ENCODE measurements around the gene STX1A.
"Not testable (repeated sequence)": the region's sequence is repeated elsewhere in the genome, so short reads cannot be mapped to it uniquely, and the experiment has no call there.

STX1A gene

DNA sequence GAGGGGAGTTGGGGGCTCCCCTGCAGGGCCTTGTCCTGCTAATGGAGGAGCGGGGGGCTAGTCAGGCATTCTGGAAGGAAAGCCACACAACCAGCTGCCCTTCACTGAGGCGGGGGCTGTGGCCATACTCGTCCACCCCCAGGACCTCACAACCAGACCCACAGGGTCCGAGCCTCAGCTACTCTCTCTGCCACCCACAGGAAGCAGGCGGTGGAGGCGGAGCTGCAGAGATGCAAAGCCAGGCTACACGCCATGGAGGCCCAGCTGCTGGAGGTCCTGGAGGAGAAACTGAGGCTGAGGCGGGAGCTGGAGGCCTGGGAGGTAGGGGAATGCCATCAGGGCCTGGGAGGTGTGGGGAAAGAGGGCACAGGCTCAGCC, 16.0 kb upstream of the STX1A start:
- no peak for DNase-seq (ENCODE audit: low spot score)

DNA sequence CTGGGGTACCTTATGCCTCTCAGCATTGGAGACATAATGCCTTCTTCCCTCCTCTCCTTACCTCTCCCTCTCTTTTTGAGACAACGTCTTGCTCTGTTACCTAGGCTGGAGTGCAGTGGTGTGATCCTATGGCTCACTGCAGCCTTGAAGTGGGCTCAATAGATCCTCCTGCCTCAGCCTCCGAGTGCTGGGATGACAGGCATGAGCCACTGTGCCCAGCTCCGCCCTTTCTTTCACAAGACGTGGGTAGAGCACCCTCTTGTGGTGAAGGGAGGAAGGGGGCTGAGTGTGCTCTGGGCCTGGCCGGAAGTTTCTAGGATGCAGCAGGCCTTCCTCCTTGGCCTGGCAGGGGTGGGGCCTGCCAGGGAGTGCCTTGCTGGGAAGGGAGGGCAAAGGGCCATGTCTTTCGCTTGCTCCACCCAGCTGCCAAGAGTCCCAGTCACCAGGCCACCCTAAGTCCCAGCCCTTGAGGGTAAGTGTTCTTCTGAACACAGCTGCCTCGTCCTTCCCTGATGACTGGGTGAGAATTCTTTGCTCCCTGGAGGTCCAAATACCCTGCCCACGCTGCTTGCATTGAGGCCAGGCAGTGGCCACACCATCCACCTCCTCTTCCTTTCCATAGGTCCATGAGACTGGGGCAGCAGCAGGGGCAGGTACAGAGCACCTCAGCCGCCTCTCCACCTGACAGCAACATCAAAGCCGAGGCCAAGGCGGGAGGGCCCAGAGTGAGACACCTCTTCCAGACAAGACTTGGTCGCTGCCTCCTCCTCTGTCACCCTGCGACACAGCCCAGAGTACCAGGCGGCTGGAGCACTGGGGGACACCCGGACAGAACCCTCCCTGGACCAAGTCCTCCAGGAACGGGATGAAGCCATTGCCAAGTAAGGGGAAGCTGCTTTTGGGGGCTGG, 15.4 kb upstream of the STX1A start:
- DNase-seq (ENCODE audit: low spot score), result peak; percentile 78

DNA sequence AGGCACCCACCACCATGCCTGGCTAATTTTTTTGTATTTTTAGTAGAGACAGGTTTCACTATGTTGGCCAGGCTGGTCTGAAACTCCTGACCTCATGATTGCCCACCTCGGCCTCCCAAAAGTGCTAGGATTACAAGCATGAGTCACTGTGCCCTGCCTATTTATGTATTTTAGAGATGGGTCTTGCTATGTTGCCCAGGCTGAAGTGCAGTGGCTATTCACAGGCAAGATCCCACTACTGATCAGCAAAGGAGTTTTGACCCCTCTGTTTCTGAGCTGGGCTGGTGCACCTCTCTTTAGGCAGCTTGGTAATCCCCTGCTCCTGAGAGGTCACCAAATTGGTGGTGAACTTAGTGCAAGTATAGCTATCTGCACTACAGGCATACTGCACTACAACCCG, 12.9 kb upstream of the STX1A start:
- no peak for DNase-seq (ENCODE audit: low spot score)

DNA sequence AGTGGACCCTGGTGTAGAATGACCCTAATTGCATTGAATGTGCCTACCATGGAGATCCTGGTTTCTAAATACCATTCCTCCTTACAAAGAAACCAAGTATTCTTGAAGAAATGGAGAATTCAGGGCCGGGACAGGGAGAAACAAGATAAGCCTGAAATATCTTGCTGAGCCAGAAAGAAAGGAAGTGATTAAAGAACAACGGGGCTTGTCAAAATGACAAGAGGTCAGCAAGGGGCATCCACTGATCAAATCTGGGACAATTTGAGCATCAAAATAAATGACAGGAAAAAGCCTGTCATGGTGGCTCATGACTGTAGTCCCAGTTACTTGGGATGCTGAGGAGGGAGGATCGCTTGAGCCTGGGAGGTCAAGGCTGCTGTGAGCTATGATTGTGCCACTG, 11.0 kb upstream of the STX1A start:
- no peak for DNase-seq (ENCODE audit: low spot score)

DNA sequence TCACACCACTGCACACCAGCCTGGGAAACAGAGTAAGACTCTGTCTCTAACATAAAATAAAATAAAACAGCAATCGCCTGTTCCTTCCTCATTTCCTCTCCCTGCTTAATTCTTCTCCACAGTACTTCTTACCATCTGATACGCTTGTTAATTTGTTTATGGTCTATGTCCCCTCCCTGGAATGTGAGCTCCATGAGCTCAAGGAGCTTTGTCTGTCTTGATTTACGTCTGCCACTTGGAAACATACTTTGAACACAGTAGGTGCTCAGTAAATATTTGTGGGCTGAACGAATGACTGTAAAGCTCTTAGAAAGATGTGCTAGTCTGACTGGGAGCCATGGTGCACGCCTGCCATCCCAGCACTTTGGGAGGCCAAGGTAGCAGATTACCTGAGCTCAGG, 9.1 kb upstream of the STX1A start:
- no peak for DNase-seq (ENCODE audit: low spot score)

DNA sequence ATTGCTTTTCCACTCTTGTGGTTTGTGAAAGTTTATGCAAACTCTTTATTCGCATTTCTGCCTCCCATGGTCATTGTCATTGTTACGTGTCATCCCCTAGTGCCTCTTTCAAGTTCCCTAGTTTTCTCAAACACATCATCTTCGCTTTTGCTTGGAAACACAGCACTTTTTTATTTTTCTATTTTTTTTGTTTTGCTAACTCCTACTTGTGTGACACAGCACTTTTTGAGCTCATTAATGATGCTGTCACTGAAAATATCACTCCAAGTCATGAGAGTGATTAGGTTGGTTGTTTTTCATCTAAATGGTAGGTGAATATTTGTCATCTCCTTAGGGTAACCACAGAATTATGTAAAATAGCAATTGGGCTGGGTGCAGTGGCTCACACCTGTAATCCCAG, 8.5 kb upstream of the STX1A start:
- DNase-seq (ENCODE audit: low spot score), result no peak

DNA sequence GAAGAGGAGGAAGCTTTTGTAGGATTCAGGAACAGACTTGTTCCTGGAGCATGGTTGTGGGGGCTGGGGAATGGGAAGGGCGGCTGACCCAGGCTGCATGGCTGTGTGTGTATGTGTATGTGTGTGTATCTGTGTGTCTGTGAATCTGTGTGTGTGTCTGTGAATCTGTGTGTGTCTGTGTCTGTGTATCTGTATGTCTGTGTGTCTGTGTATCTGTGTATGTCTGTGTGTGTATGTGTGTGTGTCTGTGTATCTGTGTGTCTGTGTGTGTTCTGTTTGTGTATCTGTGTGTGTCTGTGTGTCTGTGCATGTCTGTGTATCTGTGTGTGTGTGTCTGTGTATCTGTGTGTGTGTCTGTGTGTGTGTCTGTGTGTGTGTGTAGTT, 6.6 kb upstream of the STX1A start:
- no peak for DNase-seq (ENCODE audit: low spot score)

DNA sequence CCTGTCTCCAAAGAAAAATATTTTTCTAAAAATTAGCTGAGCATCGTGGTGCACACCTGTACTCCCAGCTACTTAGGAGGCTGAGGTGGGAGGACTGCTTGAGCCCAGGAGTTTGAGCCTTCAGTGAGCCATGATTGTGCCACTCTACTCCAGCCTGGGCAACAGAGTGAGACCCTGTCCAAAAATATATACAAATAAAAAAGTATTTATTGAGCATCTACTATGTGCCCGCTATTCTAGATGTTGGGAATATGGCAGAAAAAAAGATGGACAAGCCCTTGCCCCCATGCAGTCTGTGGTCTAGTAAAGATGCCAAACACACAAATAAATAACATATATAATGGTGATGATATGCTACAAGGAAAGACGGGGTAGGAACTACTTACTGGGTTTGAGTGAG, 4.3 kb upstream of the STX1A start:
- no peak for DNase-seq (ENCODE audit: low spot score)

DNA sequence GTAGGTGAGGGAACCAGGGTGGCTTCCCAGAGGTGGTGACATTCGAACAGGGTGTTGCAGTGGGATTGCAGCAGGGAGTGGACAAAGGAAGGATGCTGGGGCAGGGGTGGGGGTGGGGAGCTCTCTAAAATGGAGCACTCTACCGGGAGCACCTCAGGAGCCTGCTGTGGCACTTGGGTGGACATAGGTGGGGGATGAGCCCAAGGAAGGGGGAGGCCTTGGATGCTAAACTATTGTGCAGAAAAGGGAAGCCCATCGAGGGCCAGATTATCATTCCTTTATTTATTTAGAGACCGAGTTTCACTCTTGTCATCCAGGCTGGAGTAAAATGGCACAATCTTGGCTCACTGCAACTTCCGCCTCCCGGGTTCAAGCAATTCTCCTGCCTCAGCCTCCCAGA, 3.3 kb upstream of the STX1A start:
- DNase-seq (ENCODE audit: low spot score), result no peak

DNA sequence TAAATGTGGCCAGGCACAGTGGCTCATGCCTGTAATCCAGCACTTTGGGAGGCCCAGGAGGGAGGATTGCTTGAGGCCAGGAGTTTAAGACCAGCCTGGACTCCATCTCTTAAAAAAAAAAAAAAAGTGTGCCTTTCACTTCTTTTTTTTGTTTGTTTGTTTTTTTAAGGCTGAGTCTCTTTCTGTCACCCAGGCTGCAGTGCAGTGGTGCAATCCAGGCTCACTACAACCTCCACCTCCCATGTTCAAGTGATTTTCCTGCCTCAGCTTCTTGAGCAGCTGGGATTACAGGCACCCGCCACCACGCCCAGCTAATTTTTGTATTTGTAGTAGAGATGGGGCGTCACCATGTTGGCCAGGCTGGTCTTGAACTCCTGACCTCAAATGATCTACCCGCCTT, 2.7 kb upstream of the STX1A start:
- not testable (repeated sequence) for DNase-seq (ENCODE audit: low spot score)

DNA sequence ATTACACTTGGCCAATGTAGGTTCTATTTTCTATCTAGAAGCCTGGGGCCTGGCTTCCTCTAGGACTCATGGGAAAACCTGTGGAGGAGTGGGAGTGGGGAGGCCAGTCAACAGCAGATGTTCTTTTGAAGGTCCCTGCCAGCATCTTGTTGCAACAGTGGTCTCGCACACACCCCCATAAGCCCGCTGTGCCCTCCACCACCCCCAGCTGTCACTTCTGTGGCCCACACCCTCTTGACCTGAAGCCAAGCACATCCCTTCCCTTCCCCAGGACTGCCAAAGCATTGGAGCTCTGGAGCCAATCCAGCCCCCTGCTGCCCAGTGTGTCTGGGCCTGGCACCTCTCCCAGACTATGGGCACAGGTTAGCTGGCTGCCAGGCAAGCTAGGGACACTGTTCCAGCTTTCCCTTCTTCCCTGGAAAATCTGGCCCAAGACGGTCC, 1.9 kb upstream of the STX1A start:
- no peak for DNase-seq (ENCODE audit: low spot score)

DNA sequence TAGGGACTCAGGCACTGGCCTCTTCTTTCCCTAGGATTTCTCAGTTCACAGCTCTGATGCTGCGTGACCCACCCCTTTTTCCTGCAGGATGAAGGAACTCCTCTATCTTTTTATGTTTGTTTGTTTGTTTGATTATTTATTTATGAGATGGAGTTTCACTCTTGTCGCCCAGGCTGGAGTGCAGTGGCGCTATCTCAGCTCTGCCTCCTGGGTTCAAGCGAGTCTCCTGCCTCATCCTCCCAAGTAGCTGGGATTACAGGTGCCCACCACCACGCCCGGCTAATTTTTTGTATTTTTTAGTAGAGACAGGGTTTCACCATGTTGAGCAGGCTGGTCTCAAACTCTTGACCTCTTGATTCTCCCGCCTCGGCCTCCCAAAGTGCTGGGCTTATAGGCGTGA, 974 bp upstream of the STX1A start:
- DNase-seq (ENCODE audit: low spot score), result not testable (repeated sequence)

DNA sequence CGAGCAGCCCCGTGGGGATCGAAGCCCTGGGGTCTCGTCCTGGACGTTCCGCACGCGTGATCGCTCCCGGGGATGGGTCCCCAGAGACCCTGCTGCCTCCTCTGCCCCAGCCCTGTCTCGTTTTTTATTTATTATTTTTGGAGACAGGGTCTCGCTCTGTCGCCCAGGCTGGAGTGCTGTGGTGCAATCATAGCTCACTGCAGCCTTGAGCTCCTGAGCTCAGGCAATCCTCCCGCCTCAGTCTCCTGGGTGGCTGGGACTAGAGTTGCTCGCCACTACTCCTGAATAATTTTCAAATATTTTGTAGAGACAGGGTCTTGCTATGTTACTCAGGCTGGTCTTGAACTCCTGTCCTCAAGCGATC, 319 bp upstream of the STX1A start:
- DNase-seq (ENCODE audit: low spot score), result no peak

DNA sequence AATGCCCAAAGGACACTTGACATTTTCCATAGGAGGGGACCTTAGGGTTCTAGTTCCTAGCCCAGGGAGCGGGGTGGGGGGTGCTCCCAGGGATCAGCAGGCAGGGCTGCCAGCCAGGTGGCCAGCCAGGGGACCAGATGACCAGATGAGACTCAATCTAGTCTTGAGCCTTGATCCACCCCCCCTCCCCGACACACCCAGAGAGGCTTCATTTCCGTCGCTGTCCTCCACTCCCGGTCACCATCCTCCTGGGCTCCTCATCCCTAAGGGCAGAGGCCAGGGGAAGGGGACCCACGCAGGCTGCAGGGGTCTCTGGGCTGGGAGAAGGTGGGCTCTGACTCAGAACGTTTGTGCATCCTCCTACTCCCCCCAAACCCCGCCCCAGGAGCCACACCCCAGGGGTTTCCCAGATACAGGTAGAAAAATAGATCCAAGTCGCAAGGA, 1.0 kb downstream of the STX1A start:
- DNase-seq (ENCODE audit: low spot score), result no peak

DNA sequence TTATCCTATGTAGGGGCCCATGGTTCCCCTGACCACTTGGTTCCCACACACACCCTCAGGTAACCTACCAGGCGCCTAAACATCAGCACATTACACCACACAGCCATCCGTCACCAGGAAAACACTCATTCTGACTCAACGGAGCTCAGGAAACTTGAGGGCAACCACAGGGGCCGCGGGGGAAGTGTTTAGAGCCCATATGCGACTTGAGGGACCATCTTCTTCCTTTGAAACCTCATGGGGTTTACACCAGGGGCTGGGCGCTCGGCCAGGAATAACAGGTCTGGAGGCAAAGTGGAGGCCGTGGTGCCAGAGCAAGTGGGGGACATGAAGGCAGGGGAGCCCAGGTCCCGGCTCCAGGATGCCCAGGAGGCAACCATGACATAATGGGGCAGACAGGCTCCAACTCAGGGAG, 1.5 kb downstream of the STX1A start:
- no peak for DNase-seq (ENCODE audit: low spot score)

DNA sequence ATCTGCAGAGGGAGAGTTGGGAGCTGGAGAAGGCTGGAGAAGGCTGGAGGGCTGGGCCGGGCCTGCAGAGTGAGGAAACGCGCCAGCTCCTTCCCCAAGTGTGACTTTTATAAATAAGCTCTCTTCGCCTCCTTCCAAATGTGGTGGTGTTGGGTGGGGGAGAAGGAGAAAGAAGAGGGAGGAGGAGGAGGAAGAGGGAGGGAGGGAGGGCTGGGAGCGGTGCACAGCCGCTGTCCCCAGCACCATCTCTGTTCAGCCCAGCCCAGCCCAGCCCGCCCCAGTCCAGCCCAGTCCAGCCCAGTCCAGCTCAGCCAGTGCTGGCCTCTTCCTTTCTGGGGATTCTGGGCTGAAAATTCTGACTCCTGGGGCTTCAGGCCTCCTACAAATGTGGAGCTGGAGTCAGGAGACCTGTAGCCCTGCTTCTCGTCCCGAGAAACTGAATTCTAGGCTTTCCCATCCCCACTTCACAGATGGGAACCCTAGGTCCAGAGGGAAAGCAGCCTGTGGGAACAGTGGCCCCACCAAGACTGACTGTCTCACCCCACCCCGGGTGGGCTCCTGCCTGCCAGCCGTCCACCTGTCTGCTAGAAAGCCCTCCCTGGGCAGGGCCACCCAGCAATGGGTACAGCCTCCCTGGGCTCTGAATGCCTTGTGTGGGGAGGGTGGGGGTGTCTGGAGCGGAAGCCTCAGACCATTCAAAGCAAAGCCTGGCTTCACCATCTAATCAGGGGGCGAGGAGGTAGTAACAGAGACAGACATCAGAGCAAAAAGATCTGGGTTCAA, 2.3 kb downstream of the STX1A start:
- no peak for DNase-seq (ENCODE audit: low spot score)

DNA sequence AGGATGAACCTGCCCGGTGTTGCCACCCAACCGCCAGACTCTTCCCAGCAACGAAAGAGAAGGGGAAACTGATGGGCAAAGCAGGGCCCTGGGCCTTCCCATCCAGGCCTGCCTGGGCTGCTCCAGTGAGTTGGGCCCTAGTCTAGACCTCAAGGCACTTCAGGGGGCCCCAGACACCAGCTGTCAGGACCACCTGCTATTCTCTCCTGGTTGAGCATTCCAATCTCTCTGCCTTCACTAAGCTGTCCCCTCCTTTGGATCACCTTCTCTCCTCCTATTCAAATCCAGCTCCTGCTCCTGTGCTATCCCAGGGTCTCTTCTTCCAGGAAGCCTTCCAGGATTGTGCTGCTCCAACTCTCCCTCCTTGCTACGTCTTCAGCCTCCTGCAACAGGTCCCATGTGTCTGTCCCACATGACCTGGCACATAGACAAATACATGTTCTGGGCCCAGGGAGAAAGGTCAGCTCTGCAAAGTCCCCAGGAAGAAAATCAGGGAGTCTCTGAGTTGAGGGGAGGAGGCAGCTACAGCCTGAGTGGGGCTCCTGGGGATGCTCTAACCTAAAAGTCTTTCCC, 3.1 kb downstream of the STX1A start:
- no peak for DNase-seq (ENCODE audit: low spot score)

DNA sequence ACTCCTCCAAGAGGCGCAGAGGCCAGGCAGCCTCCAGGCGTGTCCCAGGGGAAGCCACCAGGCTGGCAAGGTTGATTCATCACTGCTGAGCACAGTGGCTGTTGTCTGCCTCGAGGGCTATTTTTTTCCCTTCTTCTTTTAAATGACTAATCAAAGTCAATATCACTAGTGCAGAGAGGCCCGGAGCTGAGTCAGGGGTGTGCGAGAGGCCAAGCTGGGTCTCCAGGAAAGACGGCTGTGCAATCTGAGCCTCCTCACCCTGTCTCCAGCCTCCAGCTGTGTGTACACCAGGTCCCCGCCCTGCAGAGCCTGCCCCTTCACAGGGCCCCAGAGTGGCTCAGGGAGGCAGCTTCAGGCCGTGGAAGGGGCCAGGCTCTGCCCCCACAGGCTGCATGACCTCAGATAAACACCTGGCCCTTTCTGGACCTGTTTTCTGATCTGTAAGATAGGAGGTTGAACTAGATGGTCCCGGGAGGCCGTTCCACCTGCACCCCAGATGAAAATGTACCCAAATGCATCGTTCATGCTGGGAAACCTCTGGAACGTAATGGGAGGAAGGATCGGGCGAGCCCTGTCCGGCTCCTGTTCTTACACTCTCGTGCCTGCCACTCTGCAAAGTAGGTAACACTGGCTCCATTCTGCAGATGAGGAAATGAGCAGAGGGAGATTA, 3.7 kb downstream of the STX1A start:
- DNase-seq (ENCODE audit: low spot score), result no peak

DNA sequence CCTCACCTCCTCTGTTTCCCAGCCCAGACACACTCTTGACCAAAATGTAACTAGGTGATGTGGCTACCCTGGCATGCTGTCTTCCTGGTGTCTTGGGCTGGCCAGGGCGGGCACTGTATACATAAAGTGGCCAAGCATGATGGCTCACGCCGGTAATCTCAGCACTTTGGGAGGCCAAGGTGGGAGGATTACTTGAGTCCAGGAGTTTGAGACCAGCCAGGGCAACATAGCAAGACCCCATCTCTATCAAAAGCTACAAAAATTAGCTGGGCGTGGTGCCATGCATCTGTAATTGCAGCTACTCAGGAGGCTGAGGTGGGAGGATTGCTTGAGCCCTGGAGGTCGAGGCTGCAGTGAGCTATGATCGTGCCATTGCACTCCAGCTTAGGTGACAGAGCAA, 6.2 kb downstream of the STX1A start:
- not testable (repeated sequence) for DNase-seq (ENCODE audit: low spot score)

DNA sequence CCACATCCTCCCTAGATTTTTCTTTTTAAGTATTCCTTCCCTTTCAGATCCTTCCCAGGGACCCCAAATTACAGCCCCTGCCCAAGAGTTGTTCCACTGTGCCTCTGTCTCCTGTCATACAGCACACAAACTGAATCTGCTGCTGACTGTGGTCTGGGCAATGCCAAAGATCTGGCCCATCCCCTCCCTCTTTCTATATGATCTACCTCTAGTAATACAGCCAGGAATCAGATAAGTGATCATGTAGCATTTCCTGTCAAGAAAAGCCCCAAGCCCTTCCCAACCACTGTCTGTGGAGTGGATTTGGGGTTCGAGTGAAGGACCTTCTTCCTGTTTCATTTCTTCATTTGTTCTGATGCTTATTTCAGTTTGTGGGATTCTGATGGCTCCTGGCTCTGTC, 6.7 kb downstream of the STX1A start:
- DNase-seq (ENCODE audit: low spot score), result no peak

DNA sequence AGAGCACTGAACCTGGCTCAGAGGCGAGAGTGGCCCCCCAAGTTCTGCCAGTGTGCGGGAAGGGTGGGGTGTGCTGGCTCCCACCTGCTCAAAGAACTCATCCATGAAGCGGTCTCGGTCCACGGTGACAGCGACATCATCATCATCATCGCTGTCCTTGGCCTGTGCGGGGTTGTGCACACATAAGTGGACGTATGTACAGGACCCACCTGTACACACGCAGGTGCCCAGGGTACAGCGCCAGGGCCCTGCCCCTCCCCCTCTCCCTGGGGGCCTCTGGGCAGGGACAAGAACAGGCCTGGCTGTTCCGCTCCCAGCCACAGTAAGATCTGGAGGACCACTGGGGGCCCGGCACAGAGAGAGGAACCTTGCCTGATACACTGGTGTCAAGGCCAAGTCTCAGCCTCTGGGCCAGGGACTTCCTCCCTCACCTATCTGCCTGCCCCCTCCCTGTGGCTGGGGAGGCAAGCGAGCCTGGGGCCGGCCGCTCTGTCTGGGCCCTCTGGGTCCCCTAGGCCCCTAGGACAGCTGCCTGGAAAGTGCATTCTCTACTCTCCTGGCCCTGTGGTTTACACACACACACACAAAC, 10.4 kb downstream of the STX1A start:
- peak; percentile 10 for DNase-seq (ENCODE audit: low spot score)

DNA sequence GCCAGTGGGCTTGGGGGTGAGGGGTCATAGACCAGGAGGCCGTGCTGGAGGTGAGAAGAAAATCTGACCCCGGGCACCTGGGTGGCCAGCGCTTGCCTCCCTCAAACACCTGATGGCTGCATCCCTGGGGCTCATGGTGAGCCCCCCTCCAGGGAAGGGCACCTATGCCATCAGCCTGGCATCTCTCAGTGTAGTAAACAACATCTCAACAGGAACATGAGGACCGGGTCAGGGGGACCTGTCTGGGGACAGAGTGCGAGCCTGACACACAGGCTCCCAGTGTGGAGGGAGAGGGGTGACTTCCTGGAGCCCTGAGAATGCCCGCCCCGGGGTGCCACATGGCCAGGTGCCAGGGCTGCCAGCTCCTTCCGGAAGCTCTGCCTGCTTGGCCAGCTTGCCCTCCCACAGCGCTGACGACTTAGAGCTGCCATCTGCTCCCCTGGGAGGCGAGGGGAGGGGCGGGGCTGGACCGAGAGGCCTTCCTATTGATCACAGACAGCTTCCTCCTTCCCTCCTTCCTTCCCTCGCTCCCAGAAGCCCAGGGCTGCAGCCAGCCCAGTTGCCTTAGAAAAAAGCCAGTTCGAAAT, 12.3 kb downstream of the STX1A start:
- DNase-seq (ENCODE audit: low spot score), result peak; percentile 89

Data from D341Med (cell line).